ENCODE results near the gene DDB1.

Gene DDB1

DNA sequence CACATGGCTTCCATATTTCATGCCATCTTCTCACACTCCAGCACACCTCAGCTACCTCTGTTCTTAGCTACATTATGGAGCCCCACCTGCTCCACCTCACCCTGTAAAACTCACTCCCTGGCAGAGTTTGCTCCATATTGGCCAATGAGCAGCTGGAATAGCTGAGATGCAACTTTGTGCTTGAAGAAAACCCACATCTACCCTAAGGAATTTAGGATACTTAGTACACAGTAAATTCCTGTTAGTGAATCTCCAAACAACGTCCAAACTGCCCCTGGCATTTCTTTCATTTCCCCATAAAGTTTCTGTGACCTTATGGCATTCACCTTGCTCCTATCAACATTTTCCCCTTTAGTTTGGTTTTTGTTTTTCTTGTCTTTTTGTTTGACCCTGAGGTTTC is 35.6 kb downstream of the DDB1 start:
- no peak for DNase-seq (ENCODE audit: low spot score)

- DNase-seq (ENCODE audit: low spot score), result no peak
These were observed 37.3 kb downstream of the DDB1 start for GRCh38 chr11:61295596-61295926.

GRCh38 chr11:61294717-61295595 is 37.9 kb downstream of the DDB1 start, which contains the start of gene VWCE:
Gene VWCE (minus strand): TSS chr11:61295316. CDS start chr11:61295037, 279 bp downstream.
- DNase-seq (ENCODE audit: low spot score), result no peak

DNA sequence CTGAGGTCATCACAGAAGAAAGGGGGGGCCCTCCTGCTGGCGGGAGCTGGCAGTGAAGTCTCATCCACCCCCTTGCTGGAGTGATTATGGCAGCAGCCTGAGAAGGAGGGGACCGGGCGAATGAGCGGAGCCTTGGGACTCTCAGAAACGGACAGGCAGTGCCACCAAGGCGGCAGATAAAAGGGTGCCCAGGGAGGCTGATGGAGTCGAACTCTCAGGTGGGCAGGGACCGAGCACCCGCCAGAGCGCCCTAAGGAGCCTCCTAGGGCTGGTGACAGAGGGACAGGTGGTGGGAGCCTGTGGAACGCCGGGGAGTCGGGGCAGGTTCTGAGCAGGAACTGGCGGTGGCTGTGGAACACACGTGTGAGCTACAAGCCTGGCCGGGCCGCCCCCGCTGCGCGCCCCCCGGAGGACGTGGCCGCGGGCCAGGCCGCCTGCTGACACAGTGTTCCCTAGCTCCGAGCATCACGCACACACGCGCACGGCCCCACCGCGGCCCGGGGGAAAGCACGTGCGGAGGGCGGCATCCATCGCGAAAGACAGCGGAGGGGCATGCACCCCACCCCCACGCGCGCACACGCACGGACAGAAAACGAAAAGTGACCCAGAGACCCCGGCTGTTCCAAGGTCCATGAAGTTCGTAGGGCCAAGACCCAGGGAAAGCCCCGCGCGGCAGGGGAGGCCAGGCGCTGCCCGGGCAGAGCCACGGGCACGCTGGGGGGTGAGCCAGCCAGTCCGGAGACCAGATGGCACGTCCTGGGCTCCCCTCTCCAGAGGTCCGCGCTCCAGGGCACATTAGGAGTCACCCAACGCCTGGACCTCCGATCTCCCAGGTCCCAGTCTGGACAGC is 38.8 kb downstream of the DDB1 start:
- DNase-seq (ENCODE audit: low spot score), result no peak

- no peak for DNase-seq (ENCODE audit: low spot score)
These were observed 40.5 kb downstream of the DDB1 start for GRCh38 chr11:61292356-61292755.

DNA sequence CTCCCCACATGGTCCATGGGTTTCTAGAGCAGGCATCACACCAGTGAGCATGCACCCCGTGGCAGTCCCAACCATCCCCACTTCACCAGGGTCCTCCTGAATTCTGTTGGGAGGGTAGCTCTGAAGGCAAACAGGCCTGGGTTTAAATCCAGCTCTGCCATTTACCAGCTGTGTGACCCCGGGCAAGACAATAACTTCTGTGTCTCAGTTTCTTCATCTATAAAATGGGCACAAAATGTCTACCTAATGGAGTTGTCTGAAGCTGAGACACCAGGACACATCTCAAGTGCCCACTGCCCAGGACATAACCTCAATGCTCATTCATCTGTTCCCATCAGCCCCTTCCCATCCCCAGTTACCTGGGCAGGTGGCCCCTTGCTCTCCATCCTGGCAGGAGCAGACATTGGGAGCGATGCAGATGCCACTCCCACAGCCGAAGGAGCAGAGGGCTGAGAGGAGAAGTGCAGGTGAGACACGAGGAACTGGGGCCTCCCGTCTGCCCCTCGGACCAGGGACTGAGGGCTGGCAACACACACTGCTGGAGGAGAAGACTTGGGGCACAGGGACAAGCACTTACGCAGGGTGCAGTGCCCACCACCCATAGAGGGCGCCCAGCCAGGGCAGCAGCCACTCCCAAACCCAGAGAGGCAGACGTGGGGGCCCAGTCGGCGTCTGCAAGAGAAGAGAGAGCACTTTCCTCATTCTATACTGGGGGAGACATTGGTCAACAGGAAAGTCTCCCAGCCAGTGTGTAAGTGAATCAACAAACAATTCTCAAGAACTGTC is 41.8 kb downstream of the DDB1 start:
- no peak for DNase-seq (ENCODE audit: low spot score)

GRCh38 chr11:61287338-61287977 is 45.4 kb downstream of the DDB1 start:
- no peak for DNase-seq (ENCODE audit: low spot score)

DNA sequence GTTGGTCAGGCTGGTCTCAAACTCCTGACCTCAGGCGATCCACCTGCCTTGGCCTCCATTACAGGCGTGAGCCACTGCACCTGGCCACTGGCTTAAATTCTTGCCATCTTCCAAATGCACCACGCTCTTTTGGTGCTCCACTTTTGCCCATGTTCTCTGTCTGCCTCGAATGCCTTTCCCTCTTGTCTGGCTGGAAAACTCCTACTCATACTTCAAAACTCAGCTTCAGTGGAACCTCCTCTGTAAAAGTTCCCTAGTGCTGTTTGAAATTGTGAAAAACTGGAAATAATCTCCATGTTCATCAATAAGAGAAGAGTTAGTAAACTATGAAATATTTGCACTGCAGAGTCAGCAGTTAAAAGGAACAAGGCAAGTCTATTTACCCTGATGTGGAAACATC is 49.3 kb downstream of the DDB1 start:
- DNase-seq (ENCODE audit: low spot score), result no peak

DNA sequence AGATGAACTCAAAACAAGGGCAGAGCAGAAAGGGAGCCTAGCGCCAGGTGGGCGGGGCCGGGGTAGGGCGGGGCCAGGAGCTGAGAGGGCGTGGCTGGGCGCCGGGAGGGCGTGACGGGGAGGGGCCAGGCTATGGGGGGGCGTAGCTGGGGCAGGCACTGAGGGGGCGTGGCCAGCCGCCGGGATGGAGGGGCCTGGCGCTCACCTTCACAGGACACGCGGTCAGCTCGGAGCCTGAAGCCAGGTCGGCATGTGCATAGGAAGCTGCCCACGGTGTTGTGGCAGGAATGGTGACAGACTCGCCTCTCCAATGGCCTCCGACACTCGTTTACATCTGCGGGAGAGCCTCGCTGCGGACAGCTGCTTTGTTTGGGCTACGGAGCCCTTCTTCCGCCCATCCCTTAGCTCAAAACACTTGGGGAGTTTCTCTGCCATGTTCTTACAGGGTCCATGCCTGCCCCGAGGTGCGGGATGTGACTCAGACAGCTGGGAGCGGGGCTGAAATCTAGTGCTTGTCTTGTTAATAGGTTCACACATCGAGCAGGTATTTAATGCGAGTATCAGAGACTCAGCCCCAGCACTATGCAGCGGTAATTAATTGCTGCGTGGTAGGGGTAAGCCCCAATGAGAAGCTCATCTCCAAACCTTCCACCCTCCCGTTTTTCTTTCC is 51.2 kb downstream of the DDB1 start:
- DNase-seq (ENCODE audit: low spot score), result no peak

DNA sequence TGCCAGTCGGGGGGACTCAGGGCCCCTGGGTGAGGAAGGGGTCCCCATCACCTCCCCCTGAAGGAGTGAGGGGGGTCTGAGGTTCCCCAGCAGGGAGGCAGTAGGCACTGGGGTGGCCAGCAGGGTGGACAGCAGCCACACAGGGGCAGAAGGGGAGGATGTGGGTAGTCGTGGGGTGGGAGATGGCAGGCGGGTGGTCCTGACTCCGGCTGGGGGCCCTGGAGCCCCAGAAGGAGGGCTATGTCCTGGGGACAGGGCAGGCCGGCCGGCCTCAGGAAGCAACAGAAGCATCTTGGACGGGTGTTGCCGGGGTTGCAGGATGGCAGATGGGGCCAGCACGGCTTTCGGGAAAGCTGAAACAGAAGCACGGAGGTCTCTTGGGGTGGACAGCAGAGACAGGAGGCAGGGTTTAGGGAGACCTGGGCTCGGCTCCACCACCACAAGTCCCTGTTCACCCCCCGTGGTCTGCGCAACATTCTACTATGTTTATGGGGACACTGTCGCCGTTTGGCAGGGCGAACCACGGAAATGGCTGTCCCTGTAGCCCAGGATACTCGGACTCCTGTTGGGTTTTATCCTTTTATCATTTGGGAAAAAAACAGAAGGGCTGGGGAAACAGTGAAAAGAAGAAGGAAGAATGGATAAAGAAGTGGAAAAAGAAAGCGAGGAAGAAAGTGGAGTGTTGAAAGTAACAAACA is 51.9 kb downstream of the DDB1 start:
- DNase-seq (ENCODE audit: low spot score), result no peak

DNA sequence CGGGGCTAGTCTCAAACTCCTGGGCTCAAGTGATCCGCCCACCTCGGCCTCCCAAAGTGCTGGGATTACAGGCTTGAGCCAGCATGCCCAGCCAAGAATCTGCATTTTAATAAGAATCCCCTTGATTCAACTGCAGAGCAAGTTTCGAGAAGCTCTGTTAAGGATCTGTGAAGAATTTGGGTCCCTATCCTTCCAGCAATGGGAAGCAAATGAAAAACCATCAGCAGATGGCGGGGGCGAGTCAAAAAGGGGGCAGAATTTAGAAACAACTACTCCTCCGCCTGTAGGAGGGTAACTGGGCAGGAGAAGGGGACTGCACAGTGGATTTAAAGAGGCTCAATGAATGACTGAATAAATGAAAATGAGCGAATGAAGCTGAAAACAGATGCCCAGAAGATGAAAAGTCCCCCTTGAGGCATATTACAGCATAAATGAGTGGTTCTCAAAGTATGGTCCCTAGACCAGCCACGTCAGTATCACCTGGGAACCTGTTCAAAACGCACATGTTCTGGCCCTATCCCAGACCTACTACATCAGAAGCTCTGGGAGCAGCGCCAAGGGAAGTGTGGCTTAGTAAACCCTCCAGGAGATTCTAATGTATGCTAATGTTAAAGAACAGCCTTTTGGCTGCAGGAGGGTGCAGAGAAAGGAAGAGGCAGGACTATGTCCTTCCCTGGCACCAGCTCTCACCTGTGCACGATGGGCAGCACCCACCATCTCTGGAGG is 52.8 kb downstream of the DDB1 start:
- DNase-seq (ENCODE audit: low spot score), result no peak

DNA sequence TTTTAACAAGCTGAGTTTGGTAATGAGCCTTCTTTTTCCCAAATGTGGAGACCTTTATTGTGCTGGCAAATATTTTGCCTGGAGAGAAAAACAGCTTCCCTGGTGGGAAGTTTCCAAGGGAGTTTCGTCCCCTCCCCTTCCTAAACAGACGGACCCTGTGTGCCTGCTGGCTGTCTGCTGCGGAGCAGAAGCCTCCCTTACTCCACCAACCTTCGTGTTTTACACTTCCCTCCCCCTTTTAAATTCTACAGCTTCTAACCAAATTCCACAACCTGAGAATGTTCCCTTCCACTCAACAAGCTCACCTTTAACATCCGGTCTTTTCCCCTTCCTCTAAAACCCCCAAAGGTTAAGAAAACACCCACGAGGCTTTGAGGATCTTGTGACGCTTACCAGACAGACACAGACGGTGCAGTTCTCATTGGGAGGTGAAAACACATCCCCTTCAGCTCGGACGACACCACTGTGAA is 54.9 kb downstream of the DDB1 start:
- DNase-seq (ENCODE audit: low spot score), result no peak

DNA sequence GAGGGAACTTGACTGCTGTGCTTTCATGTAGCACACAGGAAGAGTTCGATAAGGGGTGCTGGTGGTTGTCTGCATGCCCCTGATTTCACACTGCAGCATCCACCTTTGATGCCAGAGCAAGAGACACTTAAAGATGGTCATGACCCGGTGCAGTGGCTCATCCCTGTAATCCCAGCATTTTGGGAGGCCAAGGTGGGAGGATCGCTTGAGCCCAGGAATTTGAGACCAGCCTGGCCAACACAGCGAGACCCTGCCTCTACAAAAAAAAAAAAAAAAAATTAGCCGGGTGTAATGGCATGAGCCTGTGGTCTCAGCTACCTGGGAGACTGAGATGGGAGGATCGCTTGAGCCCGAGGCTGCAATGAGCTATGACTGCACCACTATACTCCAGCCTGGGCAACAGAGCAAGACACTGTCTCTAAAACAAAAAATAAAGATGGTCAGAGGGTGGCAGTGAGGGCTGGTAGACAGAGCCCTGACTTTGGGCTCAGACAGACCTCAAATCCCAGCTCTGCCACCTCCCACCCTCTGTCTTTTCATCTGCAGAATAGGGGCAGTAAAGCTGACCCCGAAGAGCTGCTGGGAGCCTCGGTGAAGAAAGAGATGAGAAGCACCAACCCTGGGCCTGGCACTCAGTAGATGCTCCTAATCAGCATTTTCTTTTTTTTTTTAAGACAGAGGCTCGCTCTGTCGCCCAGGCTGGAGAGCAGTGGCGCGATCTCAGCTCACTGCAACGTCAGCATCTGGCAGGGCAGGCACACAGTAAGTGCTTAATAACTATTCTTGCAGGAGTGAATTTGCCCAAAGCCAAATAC is 55.5 kb downstream of the DDB1 start:
- DNase-seq (ENCODE audit: low spot score), result no peak

DNA sequence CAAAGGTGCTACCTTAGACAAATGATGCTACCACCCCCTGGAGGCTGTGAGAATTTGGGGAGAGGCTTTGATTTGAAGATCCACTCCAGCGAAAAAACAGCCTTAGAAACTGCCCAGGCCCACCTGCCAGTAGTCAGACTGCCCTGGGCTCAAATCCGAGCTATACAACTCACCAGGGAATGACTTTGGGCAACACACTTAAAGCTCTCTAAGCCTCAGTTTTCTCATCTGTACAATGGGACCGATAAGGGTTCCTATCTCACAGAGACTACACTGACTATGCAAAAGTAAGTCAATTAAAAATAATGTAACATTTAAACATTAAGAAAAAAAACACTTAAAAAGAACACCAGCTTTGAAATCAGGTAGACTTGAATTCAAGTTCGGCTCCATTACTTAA is 57.7 kb downstream of the DDB1 start:
- no peak for DNase-seq (ENCODE audit: low spot score)

DNA sequence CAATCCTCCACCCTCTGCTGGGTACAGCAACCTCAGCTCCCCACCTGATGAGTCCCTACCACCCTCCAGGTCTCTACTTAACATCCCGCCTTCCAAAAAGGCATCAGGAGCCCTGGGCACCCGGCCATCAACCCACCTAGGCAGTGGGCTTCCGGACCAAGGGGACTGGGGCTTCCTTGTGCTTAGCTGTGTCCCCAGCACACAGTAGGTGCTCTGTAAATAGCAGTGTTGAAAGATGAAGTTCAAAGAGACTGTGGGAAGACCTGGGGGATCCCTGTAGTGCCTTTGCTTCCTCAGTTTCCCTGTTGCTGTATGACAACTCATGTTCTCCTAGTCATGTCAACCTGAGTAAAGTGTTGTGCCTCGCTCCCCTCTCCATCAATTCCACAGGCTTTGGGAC is 58.8 kb downstream of the DDB1 start:
- no peak for DNase-seq (ENCODE audit: low spot score)

GRCh38 chr11:61273178-61274078 is 59.5 kb downstream of the DDB1 start:
- no peak for DNase-seq (ENCODE audit: low spot score)

DNA sequence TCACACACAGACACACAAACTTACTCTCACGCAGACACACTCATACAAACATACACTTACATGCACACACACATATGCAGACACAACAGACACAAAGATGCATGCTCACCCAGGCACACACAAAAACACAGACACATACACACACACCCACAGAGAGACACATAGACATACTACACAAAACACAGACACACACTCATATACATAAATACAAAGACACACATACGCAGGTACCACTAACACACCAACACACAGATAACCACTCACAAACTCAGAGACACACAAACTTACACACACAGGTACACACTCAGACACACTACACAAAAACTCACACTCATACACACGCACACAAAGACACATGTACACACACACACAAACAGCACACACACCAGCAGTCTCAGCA is 60.2 kb downstream of the DDB1 start:
- DNase-seq (ENCODE audit: low spot score), result no peak

All from putamen (tissue), 1 donor.